Measurements from ENCODE around the gene HARBI1.

GRCh38 chr11:46641639-46642038 is 24.6 kb upstream of the HARBI1 start:
- TF ChIP-seq POLR2A (IDR thresholded peaks at IDR 0.05) (no peak), CTCF (IDR thresholded peaks at IDR 0.05) (no peak)

Data from breast epithelium (tissue), 3 donors.